Mesodermal cell (in vitro differentiated cells): ENCODE data around the gene HS3ST4.

Source experiments
- H3K27ac ChIP-seq: 2 replicates; pipeline ENCODE4 v1.7.0; 2013; ENCODE audit warnings: mild to moderate bottlenecking, low read depth, low read length, moderate library complexity; ENCODE audit not compliant: severe bottlenecking
- H3K36me3 ChIP-seq: 2 replicates; pipeline ENCODE4 v1.7.1; 2013; ENCODE audit warnings: mild to moderate bottlenecking, low read length, moderate library complexity; ENCODE audit not compliant: control insufficient read depth, insufficient read depth
- H3K4me1 ChIP-seq: one replicate; pipeline ENCODE4 v1.7.1; 2013; ENCODE audit warnings: mild to moderate bottlenecking, low read length; ENCODE audit not compliant: insufficient read depth, control insufficient read depth, poor library complexity, severe bottlenecking
- H3K4me3 ChIP-seq: 2 replicates; pipeline ENCODE4 v1.7.0; 2013; ENCODE audit warnings: low read length, control low read depth, mild to moderate bottlenecking; ENCODE audit not compliant: insufficient read depth, poor library complexity, severe bottlenecking; ENCODE audit errors: extremely low read depth
- H3K9me3 ChIP-seq: 2 replicates; pipeline ENCODE4 v1.7.1; 2013; ENCODE audit warnings: mild to moderate bottlenecking, low read length, moderate library complexity; ENCODE audit not compliant: control insufficient read depth
- WGBS, 2 experiments: methylation state at CpG; one replicate each; pipeline ENCODE4 v1.1.5; 2013; ENCODE audit warnings: missing lambda C conversion rate in 2 of 2; ENCODE audit not compliant: insufficient coverage in 2 of 2; 5-methylcytosine and 5-hydroxymethylcytosine counted together

Gene HS3ST4

GRCh38 chr16:25859645-25860044, 167.9 kb downstream of the HS3ST4 start:
- Histone ChIP-seq H3K4me3 (no peak overlapping the region), H3K4me1 (no peaks in the 10 kb centered on the region), H3K36me3 (no peaks in the 10 kb centered on the region), H3K9me3 (no peaks in the 10 kb centered on the region), H3K27ac (no peak overlapping the region)
- 94 to 100% methylated on average over 1 to 3 of the region's 3 CpGs for WGBS, 2 experiments

GRCh38 chr16:25867041-25867440, 175.3 kb downstream of the HS3ST4 start:
- no peaks in the 10 kb centered on the region for H3K36me3 ChIP-seq
- no peak overlapping the region for H3K4me3 ChIP-seq
- no peaks in the 10 kb centered on the region for H3K4me1 ChIP-seq
- WGBS, 2 experiments = 75 to 83% methylated on average over 1 to 2 of the region's 2 CpGs
- no peaks in the 10 kb centered on the region for H3K9me3 ChIP-seq
- no peak overlapping the region for H3K27ac ChIP-seq

DNA sequence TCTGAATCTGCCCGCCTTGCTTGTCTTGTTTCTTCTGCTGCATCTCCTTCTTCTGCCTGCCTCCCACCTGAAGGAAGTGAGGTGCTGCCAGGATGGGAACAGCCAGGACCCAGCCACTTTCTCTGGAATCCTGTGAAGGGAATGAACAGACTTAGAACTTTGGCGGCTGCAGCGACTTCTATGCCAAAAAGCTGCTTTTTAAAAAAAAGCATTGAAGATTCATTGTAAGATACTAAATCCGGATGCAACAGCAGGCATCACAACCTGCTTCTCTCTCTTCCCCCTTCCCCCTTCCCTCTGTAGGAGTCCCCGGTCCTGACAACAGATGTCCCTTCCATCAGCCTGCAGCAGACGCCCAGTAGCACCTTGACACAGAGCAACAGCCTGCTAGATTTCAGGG, 176.3 kb downstream of the HS3ST4 start:
- Histone ChIP-seq H3K9me3 (no peaks in the 10 kb centered on the region), H3K4me1 (no peaks in the 10 kb centered on the region), H3K27ac (no peak overlapping the region), H3K36me3 (no peaks in the 10 kb centered on the region), H3K4me3 (no peak overlapping the region)
- 65 to 93% methylated on average over 2 to 3 of the region's 6 CpGs for WGBS, 2 experiments

- Histone ChIP-seq H3K27ac (no peak overlapping the region), H3K36me3 (no peaks in the 10 kb centered on the region), H3K9me3 (no peaks in the 10 kb centered on the region), H3K4me3 (no peak overlapping the region), H3K4me1 (no peaks in the 10 kb centered on the region)
- WGBS, 2 experiments = 75 to 79% methylated on average over 7 to 8 of the region's 9 CpGs
Measured at GRCh38 chr16:25868706-25869370, 177.1 kb downstream of the HS3ST4 start.

GRCh38 chr16:25872369-25873070, 180.8 kb downstream of the HS3ST4 start:
- H3K4me3 ChIP-seq = no peak overlapping the region
- no peak overlapping the region for H3K27ac ChIP-seq
- H3K9me3 ChIP-seq = no peaks in the 10 kb centered on the region
- no peaks in the 10 kb centered on the region for H3K4me1 ChIP-seq
- WGBS, 2 experiments = 73 to 78% methylated on average over 1 of the region's 3 CpGs
- H3K36me3 ChIP-seq = no peaks in the 10 kb centered on the region

GRCh38 chr16:25874196-25874595, 182.4 kb downstream of the HS3ST4 start:
- no peaks in the 10 kb centered on the region for H3K36me3 ChIP-seq
- no peaks in the 10 kb centered on the region for H3K9me3 ChIP-seq
- no peaks in the 10 kb centered on the region for H3K4me1 ChIP-seq
- H3K27ac ChIP-seq = no peak overlapping the region
- no peak overlapping the region for H3K4me3 ChIP-seq

GRCh38 chr16:25875956-25876598, 184.3 kb downstream of the HS3ST4 start:
- Histone ChIP-seq H3K27ac (no peak overlapping the region), H3K4me3 (no peak overlapping the region), H3K36me3 (no peaks in the 10 kb centered on the region), H3K4me1 (no peaks in the 10 kb centered on the region), H3K9me3 (no peaks in the 10 kb centered on the region)
- WGBS, 2 experiments = 80 to 93% methylated on average over 1 of the region's 1 CpG

DNA sequence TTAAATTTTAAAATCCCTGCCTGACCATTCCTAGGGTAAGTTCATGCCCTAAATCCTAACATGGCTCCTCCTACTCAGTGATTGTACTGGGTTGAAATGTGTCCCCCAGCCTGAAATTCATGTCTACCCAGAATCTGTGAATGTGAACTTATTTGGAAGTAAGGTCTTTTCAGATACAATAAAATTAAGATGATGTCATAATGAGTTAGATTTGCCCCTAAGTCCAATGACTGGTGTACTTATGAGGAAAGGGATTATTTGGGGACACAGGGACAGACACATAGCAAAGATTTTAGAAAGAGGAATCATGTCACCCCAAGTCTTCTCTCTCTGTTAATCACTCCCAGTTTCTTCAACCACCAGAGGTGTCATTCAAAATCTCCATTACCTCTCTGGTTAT, 185.3 kb downstream of the HS3ST4 start:
- H3K9me3 ChIP-seq = no peaks in the 10 kb centered on the region
- no peaks in the 10 kb centered on the region for H3K36me3 ChIP-seq
- H3K4me3 ChIP-seq = no peak overlapping the region
- no peak overlapping the region for H3K27ac ChIP-seq
- no peaks in the 10 kb centered on the region for H3K4me1 ChIP-seq

GRCh38 chr16:25886598-25886997, 194.8 kb downstream of the HS3ST4 start:
- no peaks in the 10 kb centered on the region for H3K36me3 ChIP-seq
- H3K4me3 ChIP-seq = no peak overlapping the region

GRCh38 chr16:25888868-25889267, 197.1 kb downstream of the HS3ST4 start:
- Histone ChIP-seq H3K36me3 (no peaks in the 10 kb centered on the region), H3K9me3 (no peaks in the 10 kb centered on the region), H3K27ac (no peak overlapping the region), H3K4me1 (no peaks in the 10 kb centered on the region), H3K4me3 (no peak overlapping the region)
- WGBS, 2 experiments = 73 to 81% methylated on average over 4 to 7 of the region's 7 CpGs

More at GRCh38 chr16:25886598-25886997, 194.8 kb downstream of the HS3ST4 start:
- no peaks in the 10 kb centered on the region for H3K4me1 ChIP-seq
- no peak overlapping the region for H3K27ac ChIP-seq
- H3K9me3 ChIP-seq = no peaks in the 10 kb centered on the region
- 74 to 75% methylated on average over 3 to 4 of the region's 4 CpGs for WGBS, 2 experiments

- Histone ChIP-seq H3K27ac (no peak overlapping the region), H3K4me3 (no peak overlapping the region), H3K36me3 (no peaks in the 10 kb centered on the region), H3K9me3 (no peaks in the 10 kb centered on the region), H3K4me1 (no peaks in the 10 kb centered on the region)
- WGBS, 2 experiments = 55 to 89% methylated on average over 2 to 3 of the region's 3 CpGs
Measured at GRCh38 chr16:25893332-25893731, 201.6 kb downstream of the HS3ST4 start.
